DMS 273 (cell line): ENCODE data around the gene TNXB.
"Not testable (repeated sequence)": the region's sequence is repeated elsewhere in the genome, so short reads cannot be mapped to it uniquely, and the experiment has no call there.

Source experiments
- DNase-seq: peaks from one replicate; lab custom pipeline; 2025; ENCODE audit not compliant: unreplicated experiment; lab: John Stamatoyannopoulos, UW

Gene TNXB

DNA sequence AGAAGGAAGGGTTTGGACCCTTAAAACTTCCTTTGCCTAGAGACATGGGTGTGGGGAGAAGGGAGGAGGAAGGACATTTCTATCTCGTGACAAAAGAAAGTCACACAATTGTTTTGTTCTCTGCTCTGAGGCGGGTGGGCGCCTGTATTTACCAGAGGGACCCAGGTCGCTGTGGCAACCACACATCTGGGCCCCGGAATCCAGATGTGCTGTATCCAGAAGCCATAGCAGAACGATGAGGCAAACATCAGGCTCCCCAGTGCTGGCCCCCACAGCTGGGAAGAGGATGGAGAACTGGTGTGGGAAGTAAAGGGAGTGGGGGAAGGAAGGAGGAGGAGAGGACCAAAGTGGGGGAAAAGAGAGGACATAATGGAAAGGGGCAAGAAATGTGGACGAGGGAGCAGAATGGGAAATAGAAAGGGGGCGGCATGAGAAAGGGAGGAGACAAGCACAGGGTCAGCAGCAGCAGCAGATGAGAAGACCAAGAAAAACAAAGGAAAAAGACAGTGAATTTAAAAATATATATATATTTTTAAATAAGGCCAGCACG is 3.4 kb upstream of the TNXB start:
- DNase-seq: no peak

GRCh38 chr6:32111424-32112066 is 2.4 kb upstream of the TNXB start:
- no peak for DNase-seq

DNA sequence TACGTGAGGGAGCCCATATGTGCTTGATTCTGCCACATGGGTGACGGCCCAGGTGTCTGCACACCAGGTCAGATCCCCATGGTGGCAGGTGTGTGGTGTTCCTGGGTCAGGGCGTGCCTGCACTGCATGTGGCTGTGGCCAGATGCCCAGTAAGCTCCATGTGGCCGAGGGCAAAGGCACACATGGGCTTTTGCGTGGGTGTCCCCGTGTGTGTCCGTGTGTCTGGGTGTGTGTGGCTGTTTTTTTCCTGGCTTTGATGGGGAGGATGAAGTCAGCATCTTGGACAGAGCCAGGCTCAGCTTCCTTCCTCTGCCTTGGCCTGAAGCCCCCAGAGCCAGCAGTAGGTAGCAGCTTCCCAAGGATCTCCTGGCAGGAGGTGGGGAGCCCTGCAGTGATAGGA is 1.5 kb upstream of the TNXB start:
- DNase-seq: no peak

- DNase-seq: no peak
Observed at GRCh38 chr6:32109765-32110160, 625 bp upstream of the TNXB start.

GRCh38 chr6:32108727-32109113 is 418 bp downstream of the TNXB start:
- DNase-seq: no peak

DNA sequence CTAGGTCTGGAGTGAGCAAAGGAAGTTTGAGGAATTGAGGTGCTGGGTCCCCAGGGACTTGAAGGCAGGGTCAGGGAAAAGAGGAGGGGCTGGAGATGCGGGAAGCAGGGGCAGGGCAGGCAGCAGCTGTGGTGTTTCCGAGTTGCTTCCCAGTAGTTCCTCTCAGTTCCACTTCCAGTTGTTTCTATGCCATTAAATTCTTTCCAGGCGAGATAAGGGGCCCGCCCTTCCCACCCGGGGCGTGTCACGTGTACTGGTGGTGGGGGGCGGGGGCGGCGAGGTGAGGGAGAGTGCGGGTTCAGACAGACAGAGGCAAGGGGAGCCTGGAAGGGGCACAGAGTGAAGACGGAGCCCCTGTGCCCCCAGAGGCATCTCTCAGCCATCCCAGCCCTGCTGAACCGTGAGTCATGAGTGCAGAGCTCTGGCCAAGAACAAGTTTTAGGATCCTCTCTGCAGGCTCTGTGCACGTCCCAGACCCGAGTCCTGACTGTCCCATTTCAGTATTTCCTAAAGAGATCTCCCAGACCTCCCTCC is 977 bp downstream of the TNXB start:
- no peak for DNase-seq

- no peak for DNase-seq
Observed at GRCh38 chr6:32107406-32107805, 1.7 kb downstream of the TNXB start.

DNA sequence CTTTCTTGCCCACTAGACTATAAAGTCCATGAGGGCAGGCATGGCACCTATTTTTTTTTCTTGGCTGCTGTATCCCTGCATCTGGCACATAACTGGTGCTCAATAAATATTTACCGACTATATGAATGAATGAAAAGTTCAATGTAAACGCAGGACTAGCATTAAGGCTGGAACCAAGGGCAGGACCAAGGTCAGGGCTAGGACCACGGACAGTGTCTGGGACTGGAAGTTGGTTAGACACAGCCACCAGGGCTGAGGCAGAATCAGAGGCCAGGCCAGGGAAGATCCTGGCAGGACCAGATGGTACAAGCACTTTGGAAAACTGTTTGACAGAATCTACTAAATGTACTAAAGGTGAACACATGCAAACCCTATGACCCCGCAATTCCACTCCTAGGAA is 3.7 kb downstream of the TNXB start:
- DNase-seq: no peak

- no peak for DNase-seq
Observed at GRCh38 chr6:32102255-32102654, 6.9 kb downstream of the TNXB start.

DNA sequence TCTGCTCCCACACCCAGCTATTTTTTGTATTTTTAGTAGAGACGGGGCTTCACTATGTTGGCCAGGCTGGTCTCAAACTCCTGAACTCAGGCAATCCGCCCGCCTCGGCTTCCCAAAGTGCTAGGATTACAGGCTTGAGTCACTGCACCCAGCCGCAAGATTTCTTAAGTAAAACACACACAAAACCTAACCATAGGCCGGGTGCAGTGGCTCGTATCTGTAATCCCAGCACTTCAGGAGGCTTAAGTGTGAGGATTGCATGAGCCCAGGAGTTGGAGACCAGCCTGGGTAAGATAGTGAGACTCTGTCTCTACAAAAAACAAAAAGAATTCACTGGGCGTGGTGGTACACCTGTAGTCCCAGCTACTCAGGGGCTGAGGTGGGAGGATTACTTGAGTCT is 8.9 kb downstream of the TNXB start:
- DNase-seq: not testable (repeated sequence)

- DNase-seq: no peak
Observed at GRCh38 chr6:32097364-32097763, 11.8 kb downstream of the TNXB start.

- DNase-seq: no peak
Observed at GRCh38 chr6:32096394-32097258, 12.5 kb downstream of the TNXB start.

DNA sequence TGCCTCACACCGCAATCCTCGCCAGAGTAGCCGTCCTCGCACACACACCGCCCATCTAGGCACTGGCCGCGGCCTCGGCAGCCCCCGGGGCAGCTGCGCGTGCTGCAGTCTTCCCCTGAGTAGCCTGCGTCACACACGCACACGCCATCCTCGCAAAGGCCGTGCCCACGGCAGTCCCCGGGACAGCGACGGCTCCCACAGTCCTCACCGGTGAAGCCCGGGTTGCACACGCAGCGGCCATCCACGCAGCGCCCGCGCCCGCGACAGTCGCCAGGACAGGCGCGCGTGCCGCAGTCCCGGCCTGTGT is 13.1 kb downstream of the TNXB start:
- no peak for DNase-seq

DNA sequence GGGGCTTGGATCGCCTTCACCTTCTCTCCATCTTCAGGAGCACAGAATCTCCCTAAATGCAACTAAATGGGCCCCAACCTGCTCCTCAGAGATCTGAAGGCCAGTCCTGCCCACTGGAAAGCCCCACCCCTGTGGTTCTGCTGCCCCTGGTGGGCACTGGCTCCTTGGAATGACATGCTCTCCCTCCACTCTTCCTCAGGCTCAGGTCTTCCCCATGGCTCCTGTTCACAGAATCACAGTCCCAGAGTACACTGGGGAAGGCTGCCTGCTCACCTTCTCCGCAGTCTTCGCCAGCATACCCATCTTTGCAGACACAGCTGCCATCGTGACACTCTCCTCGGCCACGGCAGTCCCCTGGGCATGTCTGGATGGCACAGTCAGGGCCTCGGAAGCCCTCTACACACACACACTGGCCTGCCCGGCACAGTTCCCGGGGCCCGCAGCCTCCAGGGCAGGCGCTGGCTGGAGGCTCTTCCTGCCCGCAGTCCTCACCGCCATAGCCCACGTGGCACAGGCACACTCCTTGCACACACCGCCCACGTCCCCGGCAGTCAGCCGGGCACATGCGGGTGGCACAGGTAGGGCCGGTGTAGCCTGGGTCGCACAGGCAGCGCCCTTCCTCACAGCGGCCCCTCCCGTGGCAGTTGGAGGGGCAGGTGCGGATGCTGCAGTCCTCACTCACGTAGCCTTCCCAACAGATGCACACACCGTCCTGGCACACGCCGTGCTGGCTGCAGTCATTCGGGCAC is 13.6 kb downstream of the TNXB start:
- peak; percentile 23 for DNase-seq

DNA sequence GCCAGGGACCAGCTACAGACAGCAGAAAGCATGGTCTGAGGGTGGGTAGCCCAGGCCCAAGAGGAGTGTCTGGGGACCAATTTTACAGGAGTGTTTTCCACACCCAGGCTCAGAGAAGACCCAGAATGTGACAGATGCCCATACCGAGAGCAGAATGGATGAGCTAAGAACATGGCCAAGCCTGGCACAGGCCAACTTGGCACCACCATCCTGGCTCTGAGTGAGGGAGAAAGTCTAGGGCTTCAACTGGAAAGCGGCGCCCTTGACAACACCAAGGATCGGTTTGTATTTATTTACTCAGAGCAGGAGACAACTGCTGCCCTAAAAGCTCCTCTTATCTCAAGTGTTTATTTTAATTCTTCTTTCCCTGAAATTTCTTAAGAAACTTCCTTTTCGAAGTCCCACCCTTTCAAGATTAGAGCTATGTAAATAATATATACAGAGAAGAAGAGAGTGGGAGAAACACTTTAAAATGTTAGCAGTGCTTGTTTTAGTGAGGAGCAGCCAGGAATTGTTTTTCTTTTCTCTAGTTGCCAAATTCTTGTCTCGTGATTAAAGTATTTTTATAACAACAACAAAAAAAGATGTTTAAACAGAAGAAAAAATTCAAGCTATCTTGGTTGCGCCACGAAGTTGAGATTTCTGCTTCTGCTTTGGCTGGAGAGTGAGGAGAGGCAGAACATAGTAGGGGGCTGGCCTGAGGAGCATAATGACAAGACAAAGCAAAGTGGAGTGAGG is 16.2 kb downstream of the TNXB start:
- peak; percentile 24 for DNase-seq

GRCh38 chr6:32089082-32089828 is 19.9 kb downstream of the TNXB start:
- no peak for DNase-seq

DNA sequence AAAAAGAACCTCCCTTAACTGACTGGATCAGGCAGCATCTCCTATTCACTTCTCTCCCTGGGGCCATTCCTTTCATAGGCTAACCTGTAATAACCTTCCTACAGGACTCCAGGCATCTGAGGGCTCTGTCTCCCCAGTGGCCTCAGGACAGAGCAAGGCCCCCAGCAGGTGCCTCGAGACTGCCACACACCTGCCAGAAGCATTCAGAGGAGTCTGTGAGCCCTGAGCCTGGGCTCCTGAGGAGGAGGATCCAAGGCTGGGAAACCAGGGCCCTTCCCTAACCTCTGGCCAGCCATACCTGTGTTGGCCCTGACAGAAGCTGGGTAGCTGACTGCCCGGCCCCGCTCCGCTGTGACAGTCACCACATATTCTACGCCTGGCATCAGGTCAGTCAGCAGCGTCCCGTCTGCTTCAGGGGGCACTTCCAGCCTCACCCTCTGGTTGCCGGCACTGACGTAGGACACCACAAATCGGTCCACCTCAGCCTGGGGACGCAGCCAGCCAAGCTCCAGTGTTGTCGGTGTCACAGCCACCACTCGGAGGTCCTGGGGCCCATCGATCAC is 20.6 kb downstream of the TNXB start:
- no peak for DNase-seq

GRCh38 chr6:32087574-32088486 is 21.3 kb downstream of the TNXB start:
- peak; percentile 89 for DNase-seq
